Tibial artery (tissue), 4 donors: ENCODE data around the gene THRB.

Experiments used
- DNase-seq, 2 donors: peaks; one replicate each; pipeline ENCODE4 v3.0.0-alpha.2; 2019
- H3K27ac ChIP-seq, 2 donors: fragments of 200-600 bp; sonication (generic) in 1 of 2; 1 replicate in 1 of 2; 2 replicates in 1 of 2; pipeline ENCODE4 v1.5.1; 2018 to 2019; ENCODE audit warnings: mild to moderate bottlenecking in 1 of 2
- H3K27me3 ChIP-seq, 2 donors: fragments of 200-600 bp; sonication (generic) in 1 of 2; one replicate each; pipeline versions ENCODE4 v1.5.1 to v1.6.0; 2016 to 2019
- H3K36me3 ChIP-seq, 3 donors: fragments of 200-600 bp; sonication (generic) in 2 of 3; one replicate each; pipeline ENCODE4 v1.5.1; 2016 to 2019; ENCODE audit warnings: mild to moderate bottlenecking in 2 of 3
- H3K4me1 ChIP-seq, 4 donors: fragments of 200-600 bp; sonication (generic) in 2 of 4; 1 replicate in 3 of 4; 2 replicates in 1 of 4; pipeline ENCODE4 v1.5.1; 2016 to 2019
- H3K4me3 ChIP-seq, 2 donors: fragments of 200-600 bp; sonication (generic) in 1 of 2; 1 replicate in 1 of 2; 2 replicates in 1 of 2; pipeline ENCODE4 v1.5.1; 2018 to 2019; ENCODE audit warnings: mild to moderate bottlenecking in 2 of 2
- H3K9me3 ChIP-seq, 3 donors: fragments of 200-600 bp; sonication (generic) in 1 of 3; one replicate each; pipeline ENCODE4 v1.5.1; 2016 to 2019
- intact Hi-C: fragments of 100-400 bp; cut with DNase I; formaldehyde crosslinking; loops from one replicate; pipeline ENCODE4 v1.15.0; 2023; ENCODE audit warnings: low total_unique reads
- TF ChIP-seq, protein P1 (sequence below), 2 experiments: fragments of 200-600 bp in 1 of 2; fragments of 450-650 bp in 1 of 2; IDR thresholded peaks; one replicate each; pipeline ENCODE4 v1.5.1; 2017 to 2019; ENCODE audit warnings: antibody characterized with exemption in 2 of 2, mild to moderate bottlenecking in 1 of 2, moderate library complexity in 1 of 2

The THRB gene

DNA sequence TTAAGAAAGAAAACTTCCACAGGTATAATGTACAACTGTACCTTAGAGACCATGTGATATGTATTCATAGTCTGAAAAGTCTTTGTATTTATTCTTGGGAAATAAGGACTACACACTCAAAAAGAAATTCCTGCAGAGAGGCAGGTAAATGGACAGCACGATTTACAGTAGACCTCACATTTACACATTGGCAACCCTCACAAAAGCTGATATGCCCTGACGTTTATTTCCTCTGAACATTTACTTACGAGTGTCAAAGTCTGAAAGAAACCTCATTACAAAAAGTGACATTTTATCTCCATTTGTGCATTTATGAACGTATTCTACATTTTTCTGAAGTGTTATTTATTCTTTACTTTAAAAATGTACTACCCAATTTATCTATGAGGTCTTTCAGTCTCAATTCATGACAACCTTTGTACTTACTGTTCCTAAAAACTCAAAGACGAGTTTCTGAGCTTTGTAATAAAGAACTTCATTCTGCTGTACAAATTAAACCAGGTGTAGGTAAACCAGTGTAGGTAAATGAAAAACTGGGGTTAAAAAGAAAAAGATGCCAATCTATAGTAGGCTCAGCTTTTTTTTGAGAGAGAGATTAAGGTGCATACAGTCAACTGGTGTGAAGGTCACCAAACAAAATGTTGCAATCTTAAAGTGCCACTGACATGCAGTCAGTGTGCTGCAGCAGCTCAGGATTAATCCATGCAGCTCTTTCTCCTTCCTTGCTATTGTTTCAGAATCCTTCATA lies 44.3 kb downstream of the THRB start:
- Histone ChIP-seq H3K27ac (no peak overlapping the region), H3K27me3 (no peaks in the 10 kb centered on the region), H3K9me3 (no peaks in the 10 kb centered on the region), H3K4me1 (peaks cover 0 to 53% (median 19%) of the 10 kb centered on the region in 4 donors), H3K4me3 (no peak overlapping the region), H3K36me3 (no peaks in the 10 kb centered on the region)
- DNase-seq, result no peak
- intact Hi-C loops, result no loop called here
- TF ChIP-seq, protein P1, sequence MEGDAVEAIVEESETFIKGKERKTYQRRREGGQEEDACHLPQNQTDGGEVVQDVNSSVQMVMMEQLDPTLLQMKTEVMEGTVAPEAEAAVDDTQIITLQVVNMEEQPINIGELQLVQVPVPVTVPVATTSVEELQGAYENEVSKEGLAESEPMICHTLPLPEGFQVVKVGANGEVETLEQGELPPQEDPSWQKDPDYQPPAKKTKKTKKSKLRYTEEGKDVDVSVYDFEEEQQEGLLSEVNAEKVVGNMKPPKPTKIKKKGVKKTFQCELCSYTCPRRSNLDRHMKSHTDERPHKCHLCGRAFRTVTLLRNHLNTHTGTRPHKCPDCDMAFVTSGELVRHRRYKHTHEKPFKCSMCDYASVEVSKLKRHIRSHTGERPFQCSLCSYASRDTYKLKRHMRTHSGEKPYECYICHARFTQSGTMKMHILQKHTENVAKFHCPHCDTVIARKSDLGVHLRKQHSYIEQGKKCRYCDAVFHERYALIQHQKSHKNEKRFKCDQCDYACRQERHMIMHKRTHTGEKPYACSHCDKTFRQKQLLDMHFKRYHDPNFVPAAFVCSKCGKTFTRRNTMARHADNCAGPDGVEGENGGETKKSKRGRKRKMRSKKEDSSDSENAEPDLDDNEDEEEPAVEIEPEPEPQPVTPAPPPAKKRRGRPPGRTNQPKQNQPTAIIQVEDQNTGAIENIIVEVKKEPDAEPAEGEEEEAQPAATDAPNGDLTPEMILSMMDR (IDR thresholded peaks at IDR 0.05), result no peak

DNA sequence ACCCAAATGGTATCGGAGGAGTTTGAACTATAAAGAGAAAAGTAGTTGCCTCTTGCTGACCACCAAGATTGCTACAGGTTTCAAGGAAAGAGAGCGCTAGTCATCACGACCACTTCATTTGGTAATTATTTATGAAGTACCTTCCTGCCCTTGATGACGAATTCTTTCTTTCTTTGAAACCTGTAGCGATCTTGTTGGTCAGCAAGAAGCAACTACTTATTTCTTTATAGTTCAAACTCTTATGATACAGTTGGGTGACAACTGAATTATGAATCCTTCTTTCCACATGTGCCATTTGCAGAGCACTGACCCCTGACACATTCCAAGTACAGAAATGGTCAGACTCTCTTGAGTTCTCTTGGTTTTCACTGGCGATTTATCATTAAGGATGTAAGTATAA lies 46.8 kb downstream of the THRB start:
- Histone ChIP-seq H3K27me3 (no peaks in the 10 kb centered on the region), H3K4me1 (peaks cover 0 to 54% (median 19%) of the 10 kb centered on the region in 4 donors), H3K9me3 (no peaks in the 10 kb centered on the region), H3K4me3 (no peak overlapping the region), H3K27ac (no peak overlapping the region), H3K36me3 (no peaks in the 10 kb centered on the region)
- TF ChIP-seq, protein P1 (IDR thresholded peaks at IDR 0.05), result no peak
- intact Hi-C loops, result no loop called here
- DNase-seq, result no peak

DNA sequence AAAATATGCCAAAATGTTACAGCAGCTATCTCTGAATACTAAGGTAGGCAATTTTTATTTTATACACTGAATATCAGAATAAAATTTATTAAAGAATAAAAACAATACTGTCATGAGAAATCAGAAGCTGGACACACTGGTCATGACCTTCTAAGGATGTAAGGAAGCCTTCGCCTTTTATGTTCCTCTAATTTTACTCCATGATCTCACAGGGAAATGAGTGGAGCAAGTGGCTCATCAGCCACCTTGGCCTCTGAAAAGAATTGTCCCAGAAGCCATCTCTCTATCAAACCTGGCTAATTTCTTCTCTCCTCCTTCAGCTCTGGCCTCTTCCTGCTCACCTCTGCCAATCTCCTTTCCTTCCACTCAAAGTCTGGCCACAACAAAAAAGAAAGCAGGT lies 48.6 kb downstream of the THRB start:
- TF ChIP-seq, protein P1 (IDR thresholded peaks at IDR 0.05), result no peak
- Histone ChIP-seq H3K27me3 (no peaks in the 10 kb centered on the region), H3K27ac (no peak overlapping the region), H3K4me3 (no peak overlapping the region), H3K4me1 (peaks cover 0 to 37% (median 16%) of the 10 kb centered on the region in 4 donors), H3K9me3 (no peaks in the 10 kb centered on the region), H3K36me3 (no peaks in the 10 kb centered on the region)
- no peak for DNase-seq
- intact Hi-C loops, result no loop called here

DNA sequence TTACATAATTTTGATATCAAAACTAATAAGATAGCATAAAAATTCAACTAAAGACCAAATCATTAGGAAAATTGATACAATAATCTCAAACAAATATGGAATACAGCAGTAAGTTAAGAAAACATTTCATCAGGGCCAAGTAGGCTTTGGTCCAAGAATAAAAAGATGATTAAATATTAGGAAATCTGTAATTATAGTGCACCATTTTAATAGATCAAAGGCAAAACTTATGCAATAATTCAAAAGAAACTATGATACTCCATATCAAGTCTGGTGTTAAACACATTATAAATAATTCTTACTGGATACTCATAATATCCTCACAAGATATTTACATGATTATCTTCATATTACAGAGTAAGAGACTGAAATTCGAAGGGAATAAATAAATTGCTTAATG lies 51.2 kb downstream of the THRB start:
- intact Hi-C loops, result no loop called here
- H3K4me3 ChIP-seq, result no peak overlapping the region
- DNase-seq, result no peak
- no peaks in the 10 kb centered on the region for H3K27me3 ChIP-seq
- TF ChIP-seq, protein P1 (IDR thresholded peaks at IDR 0.05), result no peak
- no peaks in the 10 kb centered on the region for H3K9me3 ChIP-seq
- peaks cover 0 to 12% (median 6%) of the 10 kb centered on the region in 4 donors for H3K4me1 ChIP-seq
- H3K27ac ChIP-seq, result no peak overlapping the region
- no peaks in the 10 kb centered on the region for H3K36me3 ChIP-seq

DNA sequence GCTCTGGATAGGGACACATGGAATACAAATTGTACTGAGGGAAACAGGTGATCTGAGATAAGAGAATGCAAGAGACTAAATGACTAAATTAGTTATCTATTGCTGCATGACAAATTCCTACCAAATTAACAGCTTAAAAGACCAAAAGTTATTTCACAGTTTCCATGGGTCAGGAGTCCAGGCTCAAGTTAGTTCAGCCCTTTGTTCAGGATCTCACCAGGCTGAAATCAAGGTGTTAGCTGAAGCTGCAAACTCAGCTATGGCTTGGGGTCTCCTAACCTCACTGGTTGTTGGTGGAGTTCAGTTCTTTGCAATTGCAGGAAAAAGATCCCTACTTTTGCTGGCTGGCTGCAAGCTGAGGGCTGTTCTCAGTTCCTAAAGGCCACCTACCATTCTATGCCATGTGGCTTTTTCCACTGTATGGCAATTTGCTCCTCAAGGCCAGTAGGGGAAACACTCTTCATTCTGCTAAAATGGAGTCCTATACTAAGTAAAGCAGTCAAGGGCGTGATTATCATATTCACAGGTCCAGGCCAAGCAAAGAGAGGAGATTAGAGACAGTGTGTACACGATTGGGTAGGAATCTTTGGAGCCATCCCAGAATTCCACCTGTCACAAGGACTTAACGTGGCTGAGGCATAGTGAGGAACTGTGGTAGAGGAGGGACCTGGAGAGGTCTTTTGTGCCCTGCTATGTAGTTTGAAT lies 53.7 kb downstream of the THRB start:
- Histone ChIP-seq H3K4me3 (no peak overlapping the region), H3K36me3 (no peaks in the 10 kb centered on the region), H3K27me3 (no peaks in the 10 kb centered on the region), H3K27ac (no peak overlapping the region), H3K4me1 (peaks cover 0 to 17% (median 3%) of the 10 kb centered on the region in 4 donors), H3K9me3 (no peaks in the 10 kb centered on the region)
- TF ChIP-seq, protein P1 (IDR thresholded peaks at IDR 0.05), result no peak
- intact Hi-C loops, result no loop called here
- DNase-seq, result no peak
